ENCODE results near the gene DOCK2. TPM values are rescaled to one million over a fixed set of nuclear protein-coding genes. Genes with fewer than 3 reads are reported as not detected.
"Not testable (repeated sequence)": the region's sequence is repeated elsewhere in the genome, so short reads cannot be mapped to it uniquely, and the experiment has no call there.

The DOCK2 gene
- total RNA-seq, 1 donor from 2014 or later: 0.77 TPM

GRCh38 chr5:169749295-169749694 is 112.2 kb downstream of the DOCK2 start:
- H3K9me3 Mint-ChIP-seq: no peaks in the 10 kb centered on the region
- no peaks in the 10 kb centered on the region for H3K4me1 Mint-ChIP-seq
- no peak for TF ChIP-seq CTCF (conservative IDR thresholded peaks at IDR 0.05)
- H3K27me3 Mint-ChIP-seq (ENCODE audit: low read depth): peaks cover 3% of the 10 kb centered on the region
- H3K36me3 Mint-ChIP-seq (ENCODE audit: low read depth): no peaks in the 10 kb centered on the region
- H3K27ac Mint-ChIP-seq (ENCODE audit: unreplicated experiment): no peak overlapping the region
- DNase-seq (ENCODE audit: low read depth, low spot score): no peak
- no peak overlapping the region for H3K4me3 Mint-ChIP-seq

GRCh38 chr5:169751490-169751889 is 114.4 kb downstream of the DOCK2 start:
- H3K27ac Mint-ChIP-seq (ENCODE audit: unreplicated experiment): no peak overlapping the region

GRCh38 chr5:169752566-169752965 is 115.5 kb downstream of the DOCK2 start:
- H3K27ac Mint-ChIP-seq (ENCODE audit: unreplicated experiment); H3K27me3 Mint-ChIP-seq (ENCODE audit: low read depth); DNase-seq (ENCODE audit: low read depth, low spot score); H3K9me3 Mint-ChIP-seq; H3K4me3 Mint-ChIP-seq; H3K4me1 Mint-ChIP-seq; H3K36me3 Mint-ChIP-seq (ENCODE audit: low read depth): not testable (repeated sequence)

More at GRCh38 chr5:169751490-169751889, 114.4 kb downstream of the DOCK2 start:
- H3K4me1 Mint-ChIP-seq: no peaks in the 10 kb centered on the region
- H3K9me3 Mint-ChIP-seq: no peaks in the 10 kb centered on the region
- peaks cover 3% of the 10 kb centered on the region for H3K27me3 Mint-ChIP-seq (ENCODE audit: low read depth)
- TF ChIP-seq CTCF (conservative IDR thresholded peaks at IDR 0.05): no peak
- no peak for DNase-seq (ENCODE audit: low read depth, low spot score)
- no peak overlapping the region for H3K4me3 Mint-ChIP-seq
- H3K36me3 Mint-ChIP-seq (ENCODE audit: low read depth): no peaks in the 10 kb centered on the region

- Mint-ChIP-seq H3K4me1 (no peaks in the 10 kb centered on the region), H3K4me3 (no peak overlapping the region), H3K27me3 (ENCODE audit: low read depth) (peaks cover 3% of the 10 kb centered on the region)
These were observed 116.7 kb downstream of the DOCK2 start for GRCh38 chr5:169753795-169754194.

GRCh38 chr5:169754737-169755136 is 117.7 kb downstream of the DOCK2 start:
- Mint-ChIP-seq H3K9me3 (no peaks in the 10 kb centered on the region), H3K36me3 (ENCODE audit: low read depth) (no peaks in the 10 kb centered on the region), H3K27me3 (ENCODE audit: low read depth) (peaks cover 3% of the 10 kb centered on the region), H3K4me1 (no peaks in the 10 kb centered on the region), H3K27ac (ENCODE audit: unreplicated experiment) (no peak overlapping the region), H3K4me3 (no peak overlapping the region)
- no peak for TF ChIP-seq CTCF (conservative IDR thresholded peaks at IDR 0.05)
- no peak for DNase-seq (ENCODE audit: low read depth, low spot score)

More at GRCh38 chr5:169753795-169754194, 116.7 kb downstream of the DOCK2 start:
- no peak for DNase-seq (ENCODE audit: low read depth, low spot score)
- Mint-ChIP-seq H3K36me3 (ENCODE audit: low read depth) (no peaks in the 10 kb centered on the region), H3K27ac (ENCODE audit: unreplicated experiment) (no peak overlapping the region), H3K9me3 (no peaks in the 10 kb centered on the region)
- TF ChIP-seq CTCF (conservative IDR thresholded peaks at IDR 0.05): no peak

- Mint-ChIP-seq H3K27ac (ENCODE audit: unreplicated experiment) (no peak overlapping the region), H3K4me3 (no peak overlapping the region), H3K36me3 (ENCODE audit: low read depth) (no peaks in the 10 kb centered on the region), H3K27me3 (ENCODE audit: low read depth) (peaks cover 7% of the 10 kb centered on the region), H3K4me1 (no peaks in the 10 kb centered on the region), H3K9me3 (no peaks in the 10 kb centered on the region)
- no peak for DNase-seq (ENCODE audit: low read depth, low spot score)
- TF ChIP-seq CTCF (conservative IDR thresholded peaks at IDR 0.05): no peak
These were observed 119.1 kb downstream of the DOCK2 start for GRCh38 chr5:169756071-169756765.
